Thyroid gland (tissue), 4 donors: ENCODE data around the gene ZNF215. TPM values are rescaled to one million over a fixed set of nuclear protein-coding genes. Genes with fewer than 3 reads are reported as not detected.
"Not testable (repeated sequence)": the region's sequence is repeated elsewhere in the genome, so short reads cannot be mapped to it uniquely, and the experiment has no call there.

Experiments used
- DNase-seq, 2 donors: peaks; one replicate each; pipeline ENCODE4 v3.0.0-alpha.2; 2019
- H3K27ac ChIP-seq, 3 donors: fragments of 200-600 bp; sonication (generic); 1 replicate in 2 of 3; 2 replicates in 1 of 3; pipeline ENCODE4 v1.5.1; 2016 to 2019; ENCODE audit warnings: mild to moderate bottlenecking in 1 of 3, moderate library complexity in 1 of 3
- H3K27me3 ChIP-seq: fragments of 200-600 bp; sonication (generic); one replicate; pipeline ENCODE4 v1.5.1; 2019
- H3K36me3 ChIP-seq, 2 donors: fragments of 200-600 bp; sonication (generic); one replicate each; pipeline ENCODE4 v1.5.1; 2016 to 2019
- H3K4me1 ChIP-seq, 2 donors: fragments of 200-600 bp; sonication (generic); one replicate each; pipeline ENCODE4 v1.5.1; 2017 to 2019
- H3K4me3 ChIP-seq, 3 donors: fragments of 200-600 bp; sonication (generic); replicated peaks in 1 of 3; 1 replicate in 2 of 3; 2 replicates in 1 of 3; pipeline ENCODE4 v1.5.1; 2016; ENCODE audit warnings: mild to moderate bottlenecking in 1 of 3
- H3K9me3 ChIP-seq: fragments of 200-600 bp; sonication (generic); one replicate; pipeline ENCODE4 v1.5.1; 2017
- POLR2A ChIP-seq, 2 donors: fragments of 450-650 bp; IDR thresholded peaks; one replicate each; pipeline ENCODE4 v1.6.1; 2017; ENCODE audit warnings: antibody characterized with exemption in 2 of 2, mild to moderate bottlenecking in 2 of 2, moderate library complexity in 1 of 2
- WGBS, 2 donors: methylation state at CpG; one replicate each; pipeline ENCODE4 v1.1.5; 2017; 5-methylcytosine and 5-hydroxymethylcytosine counted together
- intact Hi-C: fragments of 100-400 bp; cut with DNase I; formaldehyde crosslinking; loops from one replicate; pipeline ENCODE4 v1.15.1; 2023
- total RNA-seq, 4 donors: library from RNA; depleted of rRNA; stranded (reverse); fragments of >200 nt; gene quantifications; one replicate each; pipeline ENCODE4 v1.2.3, GENCODE V29; 2016
- TF ChIP-seq, protein P1 (sequence below), 6 experiments: fragments of 200-600 bp in 3 of 6; fragments of 450-650 bp in 3 of 6; sonication (generic) in 3 of 6; IDR thresholded peaks; one replicate each; pipeline ENCODE4 v1.5.1; 2016 to 2019; ENCODE audit warnings: antibody characterized with exemption in 6 of 6, mild to moderate bottlenecking in 2 of 6, inconsistent platforms in 1 of 6, moderate library complexity in 1 of 6

Gene ZNF215
- total RNA-seq, 4 donors from 2014 or later = 1.7 to 3.5 (median 2.1) TPM

DNA sequence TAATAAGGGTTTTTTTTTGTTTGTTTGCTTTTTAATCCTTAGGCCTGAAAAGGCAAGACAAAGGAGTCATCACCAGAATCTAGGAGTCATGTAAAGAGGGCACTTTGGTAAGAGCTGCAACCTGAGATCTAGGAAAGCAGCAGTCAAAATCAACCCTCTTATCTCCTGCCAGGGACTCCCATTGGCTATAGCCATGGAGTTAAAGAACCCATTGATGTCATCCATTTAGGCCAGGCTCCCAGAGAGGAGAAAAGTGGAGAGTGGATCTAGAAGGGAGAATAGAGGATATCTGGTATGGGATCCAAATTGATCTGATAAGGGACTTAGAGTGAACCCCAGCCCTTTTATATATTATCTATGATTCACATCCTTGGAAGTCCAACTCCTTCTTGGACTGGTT is 35.9 kb downstream of the ZNF215 start:
- TF ChIP-seq POLR2A (IDR thresholded peaks at IDR 0.05) = no peak
- TF ChIP-seq, protein P1, sequence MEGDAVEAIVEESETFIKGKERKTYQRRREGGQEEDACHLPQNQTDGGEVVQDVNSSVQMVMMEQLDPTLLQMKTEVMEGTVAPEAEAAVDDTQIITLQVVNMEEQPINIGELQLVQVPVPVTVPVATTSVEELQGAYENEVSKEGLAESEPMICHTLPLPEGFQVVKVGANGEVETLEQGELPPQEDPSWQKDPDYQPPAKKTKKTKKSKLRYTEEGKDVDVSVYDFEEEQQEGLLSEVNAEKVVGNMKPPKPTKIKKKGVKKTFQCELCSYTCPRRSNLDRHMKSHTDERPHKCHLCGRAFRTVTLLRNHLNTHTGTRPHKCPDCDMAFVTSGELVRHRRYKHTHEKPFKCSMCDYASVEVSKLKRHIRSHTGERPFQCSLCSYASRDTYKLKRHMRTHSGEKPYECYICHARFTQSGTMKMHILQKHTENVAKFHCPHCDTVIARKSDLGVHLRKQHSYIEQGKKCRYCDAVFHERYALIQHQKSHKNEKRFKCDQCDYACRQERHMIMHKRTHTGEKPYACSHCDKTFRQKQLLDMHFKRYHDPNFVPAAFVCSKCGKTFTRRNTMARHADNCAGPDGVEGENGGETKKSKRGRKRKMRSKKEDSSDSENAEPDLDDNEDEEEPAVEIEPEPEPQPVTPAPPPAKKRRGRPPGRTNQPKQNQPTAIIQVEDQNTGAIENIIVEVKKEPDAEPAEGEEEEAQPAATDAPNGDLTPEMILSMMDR (IDR thresholded peaks at IDR 0.05) = no peak
- no peak overlapping the region for H3K27ac ChIP-seq

DNA sequence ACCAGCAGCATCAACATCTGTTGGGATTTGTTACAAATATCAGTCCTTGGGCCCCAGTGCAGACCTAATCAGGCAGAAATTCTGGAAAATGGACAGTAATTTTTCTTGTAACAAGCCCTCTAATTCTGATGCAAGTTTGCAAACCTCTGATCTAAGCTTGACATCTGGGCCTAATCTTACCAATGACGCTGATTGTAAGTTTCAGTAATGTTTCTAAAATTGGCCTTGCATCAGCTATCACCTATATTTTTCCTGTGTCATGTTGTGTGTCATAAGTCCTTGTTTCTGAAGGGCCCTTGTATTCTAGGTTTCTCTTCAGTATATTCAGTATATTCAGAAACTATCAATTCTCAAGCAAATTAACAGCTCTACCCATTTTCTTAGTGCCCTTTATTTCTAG is 36.4 kb downstream of the ZNF215 start:
- intact Hi-C loops = no loop called here
- Histone ChIP-seq H3K27me3 (no peaks in the 10 kb centered on the region), H3K4me3 (no peak overlapping the region), H3K9me3 (no peaks in the 10 kb centered on the region), H3K4me1 (no peaks in the 10 kb centered on the region), H3K27ac (no peak overlapping the region), H3K36me3 (no peaks in the 10 kb centered on the region)
- 89 to 96% methylated on average over 1 of the region's 1 CpG for WGBS, 2 donors
- DNase-seq = no peak
- TF ChIP-seq, protein P1 (IDR thresholded peaks at IDR 0.05) = no peak
- TF ChIP-seq POLR2A (IDR thresholded peaks at IDR 0.05) = no peak

More for the DNA sequence above, 35.9 kb downstream of the ZNF215 start:
- no peaks in the 10 kb centered on the region for H3K27me3 ChIP-seq
- intact Hi-C loops = no loop called here
- no peaks in the 10 kb centered on the region for H3K36me3 ChIP-seq
- no peak for DNase-seq
- H3K4me1 ChIP-seq = no peaks in the 10 kb centered on the region
- H3K4me3 ChIP-seq = no peak overlapping the region
- H3K9me3 ChIP-seq = no peaks in the 10 kb centered on the region

DNA sequence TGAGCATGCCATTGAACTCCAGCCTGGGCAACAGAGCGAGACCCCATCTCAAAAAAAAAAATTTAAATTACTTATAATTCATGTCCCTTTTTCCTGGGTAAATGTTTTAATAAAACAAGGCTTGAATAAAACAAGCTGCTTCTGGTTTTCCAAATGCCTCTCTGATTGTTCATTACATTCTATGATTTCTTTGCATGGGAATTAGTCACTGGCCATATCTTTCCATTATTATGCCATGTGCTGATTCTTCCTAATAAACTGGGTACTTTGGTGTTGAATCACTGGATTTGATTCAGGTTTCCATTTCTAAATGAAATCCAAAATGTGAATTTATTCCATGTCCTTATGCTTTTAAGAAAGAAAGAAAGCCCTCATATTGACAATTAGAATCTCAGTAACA is 42.6 kb downstream of the ZNF215 start:
- Histone ChIP-seq H3K4me3 (no peak overlapping the region), H3K27me3 (no peaks in the 10 kb centered on the region), H3K36me3 (no peaks in the 10 kb centered on the region), H3K4me1 (no peaks in the 10 kb centered on the region), H3K27ac (no peak overlapping the region), H3K9me3 (no peaks in the 10 kb centered on the region)
- no peak for DNase-seq
- TF ChIP-seq, protein P1 (IDR thresholded peaks at IDR 0.05) = no peak
- intact Hi-C loops = no loop called here
- 95 to 96% methylated on average over 1 of the region's 1 CpG for WGBS, 2 donors

DNA sequence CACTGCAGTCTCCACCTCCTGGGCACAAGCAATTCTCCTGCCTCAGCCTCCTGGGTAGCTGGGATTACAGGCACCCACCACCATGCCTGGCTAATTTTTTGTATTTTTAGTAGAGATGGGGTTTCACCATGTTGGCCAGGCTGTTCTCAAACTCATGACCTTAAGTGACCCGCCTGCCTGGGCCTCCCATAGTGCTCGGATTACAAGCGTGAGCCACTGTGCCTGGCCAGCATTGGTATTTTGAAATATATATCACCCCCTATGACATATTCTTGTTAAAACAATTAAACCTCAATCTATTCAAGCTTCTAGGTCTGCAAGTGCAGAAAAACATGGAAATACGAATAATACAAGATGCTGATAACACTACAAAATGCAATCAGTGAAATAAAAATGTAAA is 43.6 kb downstream of the ZNF215 start:
- WGBS, 2 donors = 78 to 85% methylated on average over 4 of the region's 4 CpGs

DNA sequence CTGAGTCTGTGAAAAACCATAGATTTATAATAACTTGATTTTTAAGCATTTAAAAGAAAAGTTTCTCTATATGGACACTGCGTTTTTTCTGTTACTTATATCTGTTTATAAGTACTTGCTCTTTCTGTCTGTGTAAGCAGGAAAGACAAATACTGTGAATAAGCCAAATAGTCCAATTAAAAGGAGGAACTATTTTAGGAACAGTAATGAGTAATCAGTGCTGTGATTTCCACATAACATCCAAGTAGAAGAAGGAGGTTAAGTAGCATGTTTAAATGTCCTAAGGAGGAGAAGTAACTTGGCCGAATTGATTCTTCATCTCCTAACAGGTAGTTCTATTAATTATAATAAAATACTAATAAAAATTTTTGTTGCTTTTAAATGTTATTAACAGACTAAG is 53.1 kb downstream of the ZNF215 start:
- Histone ChIP-seq H3K4me1 (no peaks in the 10 kb centered on the region), H3K27me3 (no peaks in the 10 kb centered on the region), H3K9me3 (no peaks in the 10 kb centered on the region), H3K4me3 (no peak overlapping the region), H3K36me3 (no peaks in the 10 kb centered on the region), H3K27ac (no peak overlapping the region)
- 83 to 86% methylated on average over 2 of the region's 2 CpGs for WGBS, 2 donors
- no peak for TF ChIP-seq POLR2A (IDR thresholded peaks at IDR 0.05)
- TF ChIP-seq, protein P1 (IDR thresholded peaks at IDR 0.05) = no peak
- no peak for DNase-seq
- intact Hi-C loops = no loop called here

More for the DNA sequence above, 43.6 kb downstream of the ZNF215 start:
- H3K27ac ChIP-seq, H3K27me3 ChIP-seq, DNase-seq, H3K36me3 ChIP-seq, H3K9me3 ChIP-seq, intact Hi-C loops, H3K4me3 ChIP-seq, H3K4me1 ChIP-seq: not testable (repeated sequence)

DNA sequence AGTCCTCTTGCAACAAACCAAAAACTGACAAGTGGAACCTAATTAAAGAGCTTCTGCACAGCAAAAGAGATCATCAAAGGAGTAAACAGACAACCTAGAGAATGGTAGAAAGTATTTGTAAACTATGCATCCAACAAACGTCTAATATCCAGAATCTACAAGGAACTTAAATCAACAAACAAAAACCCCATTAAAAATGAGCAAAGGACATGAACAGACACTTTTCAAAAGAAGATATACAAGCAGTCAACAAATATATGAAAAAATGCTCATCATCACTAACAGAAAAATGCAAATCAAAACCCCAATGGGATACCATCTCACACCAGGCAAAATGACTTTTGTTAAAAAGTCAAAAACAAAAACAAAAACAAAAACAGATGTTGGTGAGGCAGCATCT is 60.3 kb downstream of the ZNF215 start:
- 76 to 80% methylated on average over 1 of the region's 1 CpG for WGBS, 2 donors
- TF ChIP-seq POLR2A (IDR thresholded peaks at IDR 0.05) = no peak
- TF ChIP-seq, protein P1 (IDR thresholded peaks at IDR 0.05) = no peak

More for the DNA sequence above, 60.3 kb downstream of the ZNF215 start:
- Histone ChIP-seq H3K36me3 (no peaks in the 10 kb centered on the region), H3K4me3 (no peak overlapping the region), H3K27ac (no peak overlapping the region), H3K9me3 (no peaks in the 10 kb centered on the region), H3K4me1 (no peaks in the 10 kb centered on the region), H3K27me3 (no peaks in the 10 kb centered on the region)
- intact Hi-C loops = no loop called here
- DNase-seq = no peak
